ENCODE data around the gene RAD1. TPM values are rescaled to one million over a fixed set of nuclear protein-coding genes. Genes with fewer than 3 reads are reported as not detected.
"Not testable (repeated sequence)": the region's sequence is repeated elsewhere in the genome, so short reads cannot be mapped to it uniquely, and the experiment has no call there.

Gene RAD1
- total RNA-seq, 6 donors from 2014 or later, result 12.2 to 39.1 (median 28.8) TPM

GRCh38 chr5:34926318-34926888, 11.1 kb upstream of the RAD1 start:
- no peaks in the 10 kb centered on the region for H3K9me3 ChIP-seq
- no peaks in the 10 kb centered on the region for H3K27me3 ChIP-seq
- no peak for DNase-seq
- no peak for ATAC-seq (ENCODE audit: low FRiP score in 2 of 2)
- H3K4me3 ChIP-seq, result no peak overlapping the region
- TF ChIP-seq POLR2A (IDR thresholded peaks at IDR 0.05) (no peak), POLR2AphosphoS5 (IDR thresholded peaks at IDR 0.05) (no peak), CTCF (IDR thresholded peaks at IDR 0.05) (no peak), EP300 (IDR thresholded peaks at IDR 0.05) (no peak)
- peaks cover 15 to 28% (median 25%) of the 10 kb centered on the region in 4 donors for H3K4me1 ChIP-seq
- H3K36me3 ChIP-seq, result peaks cover 9 to 57% (median 24%) of the 10 kb centered on the region in 4 donors
- 80 to 83% methylated on average over 3 of the region's 3 CpGs for WGBS, 2 donors
- peak overlapping the region in 3 of 4 donors; percentile 1 to 20 (median 18) for H3K27ac ChIP-seq

GRCh38 chr5:34924462-34924765, 9.1 kb upstream of the RAD1 start:
- no peak for ATAC-seq (ENCODE audit: low FRiP score in 2 of 2)
- no peaks in the 10 kb centered on the region for H3K9me3 ChIP-seq
- no peaks in the 10 kb centered on the region for H3K27me3 ChIP-seq
- TF ChIP-seq CTCF (IDR thresholded peaks at IDR 0.05) (no peak), POLR2A (IDR thresholded peaks at IDR 0.05) (no peak), EP300 (IDR thresholded peaks at IDR 0.05) (no peak), POLR2AphosphoS5 (IDR thresholded peaks at IDR 0.05) (no peak)
- DNase-seq, result no peak
- H3K4me1 ChIP-seq, result peaks cover 5 to 18% (median 15%) of the 10 kb centered on the region in 4 donors
- H3K36me3 ChIP-seq, result peaks cover 12 to 77% (median 34%) of the 10 kb centered on the region in 4 donors
- H3K4me3 ChIP-seq, result no peak overlapping the region
- peak overlapping the region in 2 of 4 donors; percentile 33 to 37 for H3K27ac ChIP-seq

- ATAC-seq (ENCODE audit: low FRiP score in 2 of 2) (peak; percentile 59 to 60), DNase-seq (peak in 1 of 2 donors; percentile 52)
- H3K36me3 ChIP-seq, result peaks cover 12 to 81% (median 34%) of the 10 kb centered on the region in 4 donors
- peak overlapping the region in 3 of 4 donors; percentile 4 to 51 (median 39) for H3K27ac ChIP-seq
- H3K27me3 ChIP-seq, result no peaks in the 10 kb centered on the region
- no peaks in the 10 kb centered on the region for H3K9me3 ChIP-seq
- H3K4me1 ChIP-seq, result peaks cover 3 to 18% (median 15%) of the 10 kb centered on the region in 4 donors
- 51 to 55% methylated on average over 3 of the region's 3 CpGs for WGBS, 2 donors
- no peak for TF ChIP-seq EP300 (IDR thresholded peaks at IDR 0.05)
- TF ChIP-seq CTCF (IDR thresholded peaks at IDR 0.05), result no peak
- no peak for TF ChIP-seq POLR2AphosphoS5 (IDR thresholded peaks at IDR 0.05)
- no peak for TF ChIP-seq POLR2A (IDR thresholded peaks at IDR 0.05)
- no peak overlapping the region for H3K4me3 ChIP-seq
Measured at GRCh38 chr5:34923694-34924461, 8.6 kb upstream of the RAD1 start.

- 95 to 96% methylated on average over 9 of the region's 9 CpGs for WGBS, 2 donors
- not testable (repeated sequence) for DNase-seq; H3K27me3 ChIP-seq; H3K9me3 ChIP-seq; ATAC-seq (ENCODE audit: low FRiP score in 2 of 2); H3K4me3 ChIP-seq
- H3K36me3 ChIP-seq, result peaks cover 12 to 81% (median 34%) of the 10 kb centered on the region in 4 donors
- peak overlapping the region in 3 of 4 donors; percentile 4 to 51 (median 39) for H3K27ac ChIP-seq
- peaks cover 0 to 17% (median 9%) of the 10 kb centered on the region in 4 donors for H3K4me1 ChIP-seq
Measured at GRCh38 chr5:34923256-34923655, 8.0 kb upstream of the RAD1 start.

GRCh38 chr5:34919077-34919476, 3.8 kb upstream of the RAD1 start:
- Histone ChIP-seq H3K4me1 (peaks cover 20 to 35% (median 26%) of the 10 kb centered on the region in 4 donors), H3K4me3 (no peak overlapping the region), H3K36me3 (peaks cover 3 to 50% (median 25%) of the 10 kb centered on the region in 4 donors), H3K27me3 (no peaks in the 10 kb centered on the region), H3K9me3 (no peaks in the 10 kb centered on the region), H3K27ac (no peak overlapping the region)
- DNase-seq, result no peak
- 87 to 93% methylated on average over 4 of the region's 4 CpGs for WGBS, 2 donors
- TF ChIP-seq EP300 (IDR thresholded peaks at IDR 0.05), result no peak
- no peak for TF ChIP-seq POLR2A (IDR thresholded peaks at IDR 0.05)
- TF ChIP-seq POLR2AphosphoS5 (IDR thresholded peaks at IDR 0.05), result no peak
- TF ChIP-seq CTCF (IDR thresholded peaks at IDR 0.05), result no peak
- no peak for ATAC-seq (ENCODE audit: low FRiP score in 2 of 2)

Measured in upper lobe of left lung (tissue), 6 donors.